H1 (cell line): ENCODE measurements around the gene IRAK3. TPM values are rescaled to one million over a fixed set of nuclear protein-coding genes. Genes with fewer than 3 reads are reported as not detected.

Experiments
- CTCF ChIA-PET: fragments of 300-600 bp; sonication (Branson Sonifier 250); formaldehyde crosslinking; loops from one replicate; lab custom pipeline; 2021; ENCODE audit not compliant: partially characterized antibody; lab: Charles Lee
- POLR2A ChIA-PET: fragments of 300-600 bp; sonication (Branson Sonifier 250); formaldehyde crosslinking; loops from one replicate; lab custom pipeline; 2021; ENCODE audit warnings: inconsistent platforms; ENCODE audit not compliant: partially characterized antibody; lab: Charles Lee
- DNase-seq, 2 experiments: peaks; one replicate each; pipeline versions ENCODE4 v3.0.0 to v3.0.0-alpha.2; 2010 to 2022; ENCODE audit warnings: low spot score in 2 of 2, low read depth in 1 of 2, mixed read lengths in 1 of 2
- FAIRE-seq: peaks from 2 replicates; lab custom pipeline; 2011; peaks lifted over from hg19 to GRCh38; lab: Jason Lieb, UNC
- H2AFZ ChIP-seq: 2 replicates; pipeline ENCODE4 v1.8.1; 2012; ENCODE audit warnings: low read length, inconsistent platforms
- H2AK5ac ChIP-seq: 2 replicates; pipeline ENCODE4 v1.6.1; 2013; ENCODE audit warnings: low read depth, low read length
- H2BK120ac ChIP-seq: replicated peaks from 2 replicates; pipeline ENCODE3; 2013; ENCODE audit warnings: low read depth, low read length, inconsistent platforms
- H2BK12ac ChIP-seq: 2 replicates; pipeline ENCODE4 v1.6.1; 2013; ENCODE audit warnings: low read depth, low read length
- H2BK15ac ChIP-seq: 2 replicates; pipeline ENCODE4 v1.6.1; 2013; ENCODE audit warnings: low read length
- H2BK20ac ChIP-seq: 2 replicates; pipeline ENCODE4 v1.6.1; 2013; ENCODE audit warnings: low read length
- H2BK5ac ChIP-seq: 2 replicates; pipeline ENCODE4 v1.6.1; 2013; ENCODE audit warnings: low read depth, low read length
- H3K14ac ChIP-seq: 2 replicates; pipeline ENCODE4 v1.6.1; 2013; ENCODE audit warnings: inconsistent platforms; ENCODE audit not compliant: insufficient read length
- H3K18ac ChIP-seq: 2 replicates; pipeline ENCODE4 v1.6.1; 2013; ENCODE audit warnings: low read length; ENCODE audit errors: extremely low read depth
- H3K23ac ChIP-seq: 2 replicates; pipeline ENCODE4 v1.6.1; 2013; ENCODE audit warnings: inconsistent platforms; ENCODE audit not compliant: insufficient read length
- H3K23me2 ChIP-seq: 2 replicates; pipeline ENCODE4 v1.6.1; 2013; ENCODE audit warnings: low read depth, low read length
- H3K27ac ChIP-seq: 2 replicates; pipeline ENCODE4 v1.6.1; 2011; ENCODE audit warnings: low read depth, low read length, inconsistent platforms
- H3K27me3 ChIP-seq, 4 experiments: replicated peaks in 1 of 4; 1 replicate in 1 of 4; 2 replicates in 3 of 4; pipeline versions ENCODE4 v1.6.1 to v1.8.1; 2011 to 2013; ENCODE audit warnings: low read length in 3 of 4, mild to moderate bottlenecking in 3 of 4, inconsistent platforms in 2 of 4, mixed read lengths in 2 of 4, moderate library complexity in 1 of 4; ENCODE audit not compliant: control insufficient read depth in 3 of 4, insufficient read depth in 3 of 4; ENCODE audit errors: extremely low read depth in 1 of 4
- H3K36me3 ChIP-seq, 4 experiments: 2 replicates each; pipeline versions ENCODE4 v1.6.1 to v1.8.1; 2011 to 2013; ENCODE audit warnings: mild to moderate bottlenecking in 4 of 4, low read length in 3 of 4, moderate library complexity in 2 of 4, control low read depth in 1 of 4, inconsistent platforms in 1 of 4; ENCODE audit not compliant: insufficient read depth in 4 of 4, control insufficient read depth in 2 of 4
- H3K4ac ChIP-seq: replicated peaks from 2 replicates; pipeline ENCODE3; 2013; ENCODE audit warnings: low read length, low read depth, mixed read lengths, inconsistent platforms; ENCODE audit not compliant: insufficient read length
- H3K4me1 ChIP-seq, 4 experiments: replicated peaks in 1 of 4; 1 replicate in 1 of 4; 2 replicates in 3 of 4; pipeline versions ENCODE4 v1.6.1 to v1.8.1; 2011 to 2013; ENCODE audit warnings: low read length in 3 of 4, inconsistent platforms in 2 of 4, mixed read lengths in 1 of 4; ENCODE audit not compliant: insufficient read depth in 4 of 4, control insufficient read depth in 3 of 4
- H3K4me2 ChIP-seq, 2 experiments: 2 replicates each; pipeline versions ENCODE4 v1.6.1 to v1.8.1; 2011 to 2013; ENCODE audit warnings: low read depth in 2 of 2, low read length in 2 of 2, control low read depth in 1 of 2, inconsistent platforms in 1 of 2, mild to moderate bottlenecking in 1 of 2; ENCODE audit not compliant: insufficient read depth in 1 of 2
- H3K4me3 ChIP-seq, 4 experiments: fragments of 200-600, 300-600 bp in 1 of 4; sonication (generic), shearing (Covaris generic), sonication (Bioruptor Twin) in 1 of 4; 2 replicates each; pipeline versions ENCODE4 v1.5.1 to v1.8.1; 2011 to 2016; ENCODE audit warnings: low read length in 4 of 4, low read depth in 3 of 4, control low read depth in 2 of 4, inconsistent platforms in 2 of 4, mild to moderate bottlenecking in 2 of 4, mixed read lengths in 1 of 4, moderate library complexity in 1 of 4; ENCODE audit not compliant: insufficient read depth in 2 of 4; ENCODE audit errors: extremely low read depth in 1 of 4
- H3K56ac ChIP-seq: replicated peaks from 2 replicates; pipeline ENCODE3; 2013; ENCODE audit warnings: low read depth, mild to moderate bottlenecking, mixed read lengths, low read length, inconsistent platforms; ENCODE audit not compliant: insufficient read length
- H3K79me1 ChIP-seq: 2 replicates; pipeline ENCODE4 v1.6.1; 2013; ENCODE audit warnings: low read depth, low read length, control low read depth
- H3K79me2 ChIP-seq, 2 experiments: 2 replicates each; pipeline versions ENCODE4 v1.6.1 to v1.8.1; 2012 to 2013; ENCODE audit warnings: low read length in 2 of 2, mild to moderate bottlenecking in 2 of 2, inconsistent platforms in 1 of 2; ENCODE audit not compliant: insufficient read depth in 2 of 2, control insufficient read depth in 1 of 2
- H3K9ac ChIP-seq, 4 experiments: replicated peaks in 1 of 4; 1 replicate in 1 of 4; 2 replicates in 3 of 4; pipeline versions ENCODE4 v1.6.1 to v1.8.1; 2011 to 2013; ENCODE audit warnings: low read depth in 3 of 4, low read length in 3 of 4, control low read depth in 2 of 4, mild to moderate bottlenecking in 2 of 4, moderate library complexity in 2 of 4, inconsistent platforms in 1 of 4; ENCODE audit errors: extremely low read depth in 1 of 4
- H3K9me3 ChIP-seq, 2 experiments: 2 replicates each; pipeline versions ENCODE4 v1.6.1 to v1.8.1; 2012 to 2013; ENCODE audit warnings: mild to moderate bottlenecking in 2 of 2, moderate library complexity in 2 of 2, control low read depth in 1 of 2, inconsistent platforms in 1 of 2, low read depth in 1 of 2, low read length in 1 of 2, mixed read lengths in 1 of 2; ENCODE audit not compliant: insufficient read depth in 2 of 2
- H4K20me1 ChIP-seq, 2 experiments: replicated peaks in 1 of 2; 2 replicates each; pipeline versions ENCODE3 to v1.8.1; 2011 to 2013; ENCODE audit warnings: inconsistent platforms in 2 of 2, low read length in 2 of 2, mild to moderate bottlenecking in 1 of 2; ENCODE audit not compliant: insufficient read depth in 2 of 2, control insufficient read depth in 1 of 2
- H4K5ac ChIP-seq: 2 replicates; pipeline ENCODE4 v1.6.1; 2013; ENCODE audit warnings: low read length, low read depth, mixed read lengths, inconsistent platforms; ENCODE audit not compliant: insufficient read length
- H4K8ac ChIP-seq: 2 replicates; pipeline ENCODE4 v1.8.0; 2013; ENCODE audit warnings: mild to moderate bottlenecking, moderate library complexity, low read length, inconsistent platforms; ENCODE audit not compliant: insufficient read depth; ENCODE audit errors: extremely low read depth
- H4K91ac ChIP-seq: replicated peaks from 2 replicates; pipeline ENCODE3; 2013; ENCODE audit warnings: low read length, mixed read lengths, inconsistent platforms; ENCODE audit not compliant: insufficient read length
- ASH2L ChIP-seq: fragments of 200-600, 300-600 bp; sonication (generic); IDR thresholded peaks from one replicate; pipeline ENCODE4 v1.7.1; 2017; ENCODE audit warnings: low read length
- BRCA1 ChIP-seq: IDR thresholded peaks from 2 replicates; pipeline ENCODE4 v1.6.1; 2012; ENCODE audit warnings: low read depth, low read length, improper control_type of control experiment
- CHD1 ChIP-seq: IDR thresholded peaks from 2 replicates; pipeline ENCODE4 v1.6.1; 2012; ENCODE audit warnings: low read depth, low read length, improper control_type of control experiment
- CREB1 ChIP-seq: IDR thresholded peaks from 2 replicates; pipeline ENCODE4 v1.6.1; 2012; ENCODE audit warnings: inconsistent platforms
- CTCF ChIP-seq, 3 experiments: IDR thresholded peaks; 1 replicate in 2 of 3; 2 replicates in 1 of 3; pipeline versions ENCODE4 v1.5.1 to v1.6.1; 2011; ENCODE audit warnings: low read length in 3 of 3, mild to moderate bottlenecking in 3 of 3, inconsistent platforms in 2 of 3, low read depth in 1 of 3, moderate library complexity in 1 of 3; ENCODE audit not compliant: insufficient read depth in 1 of 3; ENCODE audit errors: control extremely low read depth in 1 of 3
- FOSL1 ChIP-seq: IDR thresholded peaks from 2 replicates; pipeline ENCODE4 v1.6.1; 2011; ENCODE audit warnings: mild to moderate bottlenecking, low read depth, low read length, moderate library complexity; ENCODE audit not compliant: insufficient read depth
- MAX ChIP-seq: IDR thresholded peaks from 2 replicates; pipeline ENCODE4 v1.6.1; 2012; ENCODE audit warnings: inconsistent platforms
- NRF1 ChIP-seq: IDR thresholded peaks from 2 replicates; pipeline ENCODE4 v1.6.1; 2011; ENCODE audit warnings: mild to moderate bottlenecking, low read depth, low read length, improper control_type of control experiment
- SIX5 ChIP-seq: IDR thresholded peaks from 2 replicates; pipeline ENCODE4 v1.6.1; 2011; ENCODE audit warnings: mild to moderate bottlenecking, low read depth, low read length
- YY1 ChIP-seq: IDR thresholded peaks from 2 replicates; pipeline ENCODE4 v1.6.1; 2011; ENCODE audit warnings: low read depth, mild to moderate bottlenecking, low read length
- WGBS, 2 experiments: shearing (Covaris generic) in 1 of 2; methylation state at CpG; one replicate each; pipeline versions ENCODE4 v1.1.6 to v1.1.7; 2013 to 2015; ENCODE audit warnings: low lambda C conversion rate in 2 of 2, mixed read lengths in 2 of 2, inconsistent platforms in 1 of 2, low coverage in 1 of 2, missing lambda C conversion rate in 1 of 2; ENCODE audit not compliant: insufficient replicate concordance in 2 of 2, insufficient coverage in 1 of 2, insufficient read length in 1 of 2; ENCODE audit errors: extremely low coverage in 1 of 2, missing lambda C conversion rate in 1 of 2; 5-methylcytosine and 5-hydroxymethylcytosine counted together
- polyA plus RNA-seq, 7 experiments: library from polyadenylated mRNA; depleted of rRNA in 3 of 7; stranded (reverse) in 5 of 7; unstranded in 2 of 7; fragments of >200 nt in 5 of 7; fragments of 200-250 nt in 2 of 7; gene quantifications; 1 replicate in 5 of 7; 2 replicates in 1 of 7; 4 replicates in 1 of 7; pipeline versions ENCODE4 v1.2.1 to v1.2.3, GENCODE V29; 2011 to 2013; ENCODE audit warnings: missing spikeins in 2 of 7, mixed read lengths in 2 of 7
- total RNA-seq: library from RNA; stranded (reverse); fragmentation: NEBNext Ultra II Directional; extraction: Animal tissue kit (Norgen Biotek cat#: 25700); gene quantifications from 2 replicates; pipeline ENCODE4 v1.2.1, GENCODE V29; 2021

IRAK3 gene
- total and polyA plus RNA-seq, 2 of the 8 experiments (the other 6 are each of a cell fraction or from before 2014, with no cell fraction given): 0.51 to 2.2 TPM

GRCh38 chr12:66187821-66188220, 1.2 kb upstream of the IRAK3 start:
- no peak overlapping the region for H2BK5ac ChIP-seq
- 85% methylated on average over 4 of the region's 4 CpGs; no CpG with 5 or more reads in 1 of the 2 experiments for WGBS, 2 experiments
- no peak overlapping the region for H4K91ac ChIP-seq
- H3K9ac ChIP-seq: no peak overlapping the region
- POLR2A ChIA-PET: interaction anchor here (1.8 kb wide), 1 partner anchor 18 kb away, joined by 4 read pairs; the partner anchor contains the start of gene TMBIM4
- no peaks in the 10 kb centered on the region for H4K20me1 ChIP-seq
- H3K27me3 ChIP-seq: peaks cover 9 to 29% (median 25%) of the 10 kb centered on the region in 4 experiments
- no peak overlapping the region for H3K23ac ChIP-seq
- H3K23me2 ChIP-seq: peaks cover 7% of the 10 kb centered on the region; the same call in 1 of the 2 replicates
- no peak overlapping the region for H4K5ac ChIP-seq
- H3K27ac ChIP-seq: no peak overlapping the region
- FAIRE-seq: no peak
- CTCF ChIA-PET: no interaction called here
- no peak overlapping the region for H3K4me3 ChIP-seq
- H3K9me3 ChIP-seq: no peaks in the 10 kb centered on the region
- H3K18ac ChIP-seq: no peak overlapping the region
- H3K14ac ChIP-seq: no peak overlapping the region
- H2AK5ac ChIP-seq: no peak overlapping the region
- H4K8ac ChIP-seq: no peak overlapping the region
- no peak overlapping the region for H3K4me2 ChIP-seq
- H3K79me1 ChIP-seq: no peaks in the 10 kb centered on the region
- DNase-seq: no peak
- no peak overlapping the region for H2AFZ ChIP-seq
- H3K4ac ChIP-seq: no peak overlapping the region
- H2BK20ac ChIP-seq: no peak overlapping the region
- H2BK120ac ChIP-seq: no peak overlapping the region
- H3K56ac ChIP-seq: no peak overlapping the region
- H2BK12ac ChIP-seq: no peak overlapping the region
- no peak for TF ChIP-seq FOSL1
- no peak for TF ChIP-seq BRCA1
- no peak for TF ChIP-seq MAX
- no peak for TF ChIP-seq CREB1
- TF ChIP-seq SIX5: no peak
- no peak for TF ChIP-seq CTCF (IDR thresholded peaks at IDR 0.05; ENCODE audit: control extremely low read depth in 1 of 3, insufficient read depth in 1 of 3, low read depth in 1 of 3, low read length in 3 of 3)
- no peak for TF ChIP-seq NRF1
- TF ChIP-seq ASH2L: no peak
- TF ChIP-seq YY1: no peak
- no peak for TF ChIP-seq CHD1
- TF ChIP-seq, all 59 proteins: peak for 0
- Histone ChIP-seq H3K4me1 (peaks cover 0 to 4% (median 1%) of the 10 kb centered on the region in 4 experiments; a peak in 3 of 7 replicates), H3K36me3 (no peaks in the 10 kb centered on the region), H2BK15ac (no peak overlapping the region), H3K79me2 (no peaks in the 10 kb centered on the region)
